HG03103 (cell line): ENCODE results near the gene TMCC2.

Experiments
- ATAC-seq: cut with Tn5 transposase; IDR thresholded peaks from one replicate; pipeline ENCODE4 v1.9.1; 2021; ENCODE audit warnings: low read depth; ENCODE audit not compliant: unreplicated experiment

The TMCC2 gene

DNA sequence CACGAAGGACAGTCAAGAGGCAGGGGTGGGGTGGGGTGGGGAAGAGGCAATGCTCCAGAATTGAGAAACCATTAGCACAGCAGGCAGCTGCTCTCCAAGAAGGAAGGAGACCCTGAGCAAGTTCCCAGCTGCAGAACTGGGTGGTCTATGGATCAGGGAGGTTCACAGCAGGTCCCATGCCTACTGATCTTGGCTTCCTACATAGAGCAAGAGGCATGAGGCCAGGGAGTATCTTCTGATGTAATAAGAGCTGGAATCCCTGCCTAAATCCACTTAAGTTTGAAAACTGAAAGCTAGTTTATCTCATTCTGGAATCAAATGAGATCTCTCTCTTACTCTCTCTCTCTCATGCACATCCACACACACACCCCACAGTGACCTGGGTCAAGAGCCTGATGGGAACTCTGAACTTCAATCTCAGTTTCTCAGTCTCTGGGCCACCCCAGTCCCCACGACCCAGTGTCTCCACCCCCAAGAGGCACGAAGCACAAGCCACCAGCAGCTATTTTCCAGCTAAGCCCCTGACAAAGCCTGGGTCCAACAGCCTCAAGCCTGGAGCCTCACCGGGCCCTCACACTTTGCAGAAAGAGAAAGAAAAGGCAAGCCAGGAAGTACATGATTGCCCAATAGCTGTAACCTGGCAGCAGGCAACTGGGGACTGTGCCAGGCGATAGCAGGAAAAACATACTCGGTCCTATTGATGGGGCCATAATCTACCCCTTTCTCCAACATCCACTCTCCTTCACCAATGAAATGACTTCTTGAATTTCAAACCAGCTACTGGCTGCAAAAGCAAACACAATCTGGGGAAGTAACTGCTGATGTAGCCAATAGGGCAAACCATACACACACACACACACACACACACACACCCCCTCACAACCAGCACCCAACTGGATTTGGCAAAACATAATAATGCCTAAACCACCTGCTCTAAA is 91.6 kb downstream of the TMCC2 start:
- no peak for ATAC-seq

DNA sequence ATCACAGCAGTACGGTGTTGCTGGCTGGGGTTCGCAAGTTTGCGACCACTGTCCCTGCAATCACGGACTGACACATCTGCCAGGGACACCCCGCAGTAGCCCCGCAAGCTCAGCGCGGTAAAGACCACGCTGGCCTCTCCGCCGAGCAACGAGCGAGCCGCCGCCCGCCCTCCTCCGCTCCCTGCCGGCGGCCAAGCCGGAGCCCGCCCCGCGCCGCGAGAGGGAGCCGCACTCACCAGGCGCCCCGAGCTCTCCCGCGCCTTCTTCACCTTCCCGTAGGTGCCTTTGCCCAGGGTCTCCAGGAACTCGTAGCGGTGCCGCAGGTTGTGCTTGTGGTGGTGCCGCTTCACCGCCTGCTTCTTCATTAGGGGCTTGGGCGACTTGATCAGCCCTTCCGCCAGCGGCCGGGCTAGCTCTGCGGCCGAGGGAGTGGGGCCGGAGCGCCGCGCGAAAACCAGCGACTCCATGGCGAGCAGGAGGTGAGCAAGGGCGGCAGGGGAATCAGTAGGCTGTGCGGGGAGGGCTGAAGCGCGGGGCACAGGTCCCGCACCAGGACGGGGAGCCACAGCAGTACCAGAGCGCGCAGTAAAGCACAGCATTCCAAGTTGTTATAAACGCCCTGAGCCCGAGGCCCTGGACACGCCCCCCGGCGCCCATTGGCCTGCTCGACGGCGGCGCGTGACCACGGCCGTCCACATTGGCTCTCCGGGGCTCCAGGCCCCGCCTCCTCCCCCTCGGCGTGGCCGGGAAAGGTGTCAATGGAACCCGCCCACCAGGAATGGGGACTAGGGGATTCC is 93.6 kb downstream of the TMCC2 start, which contains the start of gene NUAK2:
Gene NUAK2 (minus strand): TSS at position 584 of the 797 bp plus-strand sequence. CDS start 117 bp downstream, at position 467.
- ATAC-seq, result no peak

DNA sequence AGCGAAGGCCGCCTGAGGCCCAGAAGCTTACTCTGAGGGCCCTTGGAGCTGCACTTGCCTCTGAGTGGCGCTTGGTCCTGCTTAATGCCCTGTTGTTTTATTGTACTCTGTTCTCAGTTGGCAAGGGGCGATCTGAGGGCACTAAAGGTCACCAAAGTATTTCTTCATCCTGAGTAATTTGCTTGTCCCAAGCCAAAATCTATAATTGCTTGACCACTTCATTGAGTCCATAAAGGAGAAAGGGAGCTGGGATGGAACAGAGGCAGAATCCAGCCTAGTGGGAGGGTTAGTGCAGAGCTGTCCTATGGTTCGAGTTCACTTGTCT is 94.2 kb downstream of the TMCC2 start:
- ATAC-seq, result no peak
